Vagina (tissue), 2 donors: ENCODE data around the gene TMTC2.

Experiments used
- POLR2A ChIP-seq, 2 donors: fragments of 450-650 bp; IDR thresholded peaks; one replicate each; pipeline ENCODE4 v1.6.1; 2017; ENCODE audit warnings: antibody characterized with exemption in 2 of 2, mild to moderate bottlenecking in 2 of 2, moderate library complexity in 2 of 2
- TF ChIP-seq, protein P1 (sequence below), 3 experiments: fragments of 450-650 bp in 2 of 3; fragments of 200-600 bp in 1 of 3; sonication (generic) in 1 of 3; IDR thresholded peaks; one replicate each; pipeline ENCODE4 v1.5.1; 2017 to 2019; ENCODE audit warnings: antibody characterized with exemption in 3 of 3, mild to moderate bottlenecking in 2 of 3, moderate library complexity in 2 of 3

DNA sequence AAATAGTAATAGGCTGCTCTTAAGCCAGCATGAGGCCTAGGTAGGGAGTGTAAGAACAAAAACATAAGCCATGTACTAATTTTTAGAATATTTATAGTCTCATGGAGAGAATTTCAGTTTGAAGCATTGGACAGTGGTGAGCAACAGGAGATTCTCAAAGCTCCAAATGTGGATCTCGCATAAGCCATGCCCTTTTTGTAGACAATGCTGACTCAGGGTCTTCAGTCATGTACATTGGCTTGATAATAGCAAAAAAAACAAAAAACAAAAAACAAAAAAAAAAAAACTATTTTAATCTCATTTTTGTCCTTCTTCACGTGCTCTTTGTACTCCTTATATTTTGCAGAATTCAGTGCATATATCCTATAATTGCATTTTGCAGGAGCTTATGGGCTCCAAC is 402.9 kb downstream of the TMTC2 start:
- TF ChIP-seq, protein P1, sequence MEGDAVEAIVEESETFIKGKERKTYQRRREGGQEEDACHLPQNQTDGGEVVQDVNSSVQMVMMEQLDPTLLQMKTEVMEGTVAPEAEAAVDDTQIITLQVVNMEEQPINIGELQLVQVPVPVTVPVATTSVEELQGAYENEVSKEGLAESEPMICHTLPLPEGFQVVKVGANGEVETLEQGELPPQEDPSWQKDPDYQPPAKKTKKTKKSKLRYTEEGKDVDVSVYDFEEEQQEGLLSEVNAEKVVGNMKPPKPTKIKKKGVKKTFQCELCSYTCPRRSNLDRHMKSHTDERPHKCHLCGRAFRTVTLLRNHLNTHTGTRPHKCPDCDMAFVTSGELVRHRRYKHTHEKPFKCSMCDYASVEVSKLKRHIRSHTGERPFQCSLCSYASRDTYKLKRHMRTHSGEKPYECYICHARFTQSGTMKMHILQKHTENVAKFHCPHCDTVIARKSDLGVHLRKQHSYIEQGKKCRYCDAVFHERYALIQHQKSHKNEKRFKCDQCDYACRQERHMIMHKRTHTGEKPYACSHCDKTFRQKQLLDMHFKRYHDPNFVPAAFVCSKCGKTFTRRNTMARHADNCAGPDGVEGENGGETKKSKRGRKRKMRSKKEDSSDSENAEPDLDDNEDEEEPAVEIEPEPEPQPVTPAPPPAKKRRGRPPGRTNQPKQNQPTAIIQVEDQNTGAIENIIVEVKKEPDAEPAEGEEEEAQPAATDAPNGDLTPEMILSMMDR (IDR thresholded peaks at IDR 0.05), result no peak
- no peak for TF ChIP-seq POLR2A (IDR thresholded peaks at IDR 0.05)
